ENCODE measurements around the gene ARHGAP33.

ARHGAP33 gene

GRCh38 chr19:35775046-35775297 is 392 bp upstream of the ARHGAP33 start:
- Histone ChIP-seq H3K4me1 (peaks cover 6% of the 10 kb centered on the region), H3K9me3 (no peaks in the 10 kb centered on the region), H3K4me3 (ENCODE audit: low read depth, low read length) (peak overlapping the region; percentile 48), H3K27me3 (no peaks in the 10 kb centered on the region), H3K36me3 (no peaks in the 10 kb centered on the region)
- TF ChIP-seq, protein P1, sequence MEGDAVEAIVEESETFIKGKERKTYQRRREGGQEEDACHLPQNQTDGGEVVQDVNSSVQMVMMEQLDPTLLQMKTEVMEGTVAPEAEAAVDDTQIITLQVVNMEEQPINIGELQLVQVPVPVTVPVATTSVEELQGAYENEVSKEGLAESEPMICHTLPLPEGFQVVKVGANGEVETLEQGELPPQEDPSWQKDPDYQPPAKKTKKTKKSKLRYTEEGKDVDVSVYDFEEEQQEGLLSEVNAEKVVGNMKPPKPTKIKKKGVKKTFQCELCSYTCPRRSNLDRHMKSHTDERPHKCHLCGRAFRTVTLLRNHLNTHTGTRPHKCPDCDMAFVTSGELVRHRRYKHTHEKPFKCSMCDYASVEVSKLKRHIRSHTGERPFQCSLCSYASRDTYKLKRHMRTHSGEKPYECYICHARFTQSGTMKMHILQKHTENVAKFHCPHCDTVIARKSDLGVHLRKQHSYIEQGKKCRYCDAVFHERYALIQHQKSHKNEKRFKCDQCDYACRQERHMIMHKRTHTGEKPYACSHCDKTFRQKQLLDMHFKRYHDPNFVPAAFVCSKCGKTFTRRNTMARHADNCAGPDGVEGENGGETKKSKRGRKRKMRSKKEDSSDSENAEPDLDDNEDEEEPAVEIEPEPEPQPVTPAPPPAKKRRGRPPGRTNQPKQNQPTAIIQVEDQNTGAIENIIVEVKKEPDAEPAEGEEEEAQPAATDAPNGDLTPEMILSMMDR (IDR thresholded peaks at IDR 0.05; ENCODE audit: low read depth, low read length): no peak
- DNase-seq: no peak

DNA sequence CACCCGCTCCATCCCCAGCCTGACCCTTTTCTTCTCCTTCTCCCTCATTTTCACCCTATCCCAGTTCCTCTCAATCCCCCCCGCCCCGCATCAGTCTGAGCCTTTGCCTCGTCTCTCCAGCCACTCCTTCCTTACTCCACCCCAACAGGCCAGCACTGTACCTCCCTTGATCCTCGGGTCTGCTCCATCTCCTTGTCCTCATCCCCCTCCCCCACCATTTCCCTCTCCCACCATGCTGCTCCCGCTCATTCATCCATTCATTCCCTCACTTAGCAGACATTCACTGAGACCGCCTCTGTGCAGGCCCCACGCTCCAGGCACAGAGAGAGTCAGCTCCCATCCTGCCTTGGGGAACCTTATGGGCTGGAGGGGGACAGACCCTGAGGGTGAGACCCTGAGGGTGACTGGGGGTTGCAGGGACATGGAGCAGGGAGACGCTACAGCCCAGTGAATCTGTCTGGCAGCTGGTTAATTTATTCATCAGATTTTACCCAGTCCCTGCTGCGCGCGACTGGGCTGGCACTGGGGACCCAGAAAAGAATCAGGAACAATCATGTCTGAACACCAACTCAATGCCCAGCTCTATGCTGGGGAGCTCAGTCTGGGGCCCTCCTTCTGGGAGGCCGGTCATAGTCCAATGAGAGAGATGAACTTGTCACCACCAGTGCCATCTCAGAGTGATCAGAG is 881 bp downstream of the ARHGAP33 start:
- Histone ChIP-seq H3K36me3 (no peaks in the 10 kb centered on the region), H3K4me1 (peaks cover 6% of the 10 kb centered on the region), H3K9me3 (no peaks in the 10 kb centered on the region), H3K27me3 (no peaks in the 10 kb centered on the region), H3K4me3 (ENCODE audit: low read depth, low read length) (peak overlapping the region; percentile 68)
- peak; percentile 39 for DNase-seq
- TF ChIP-seq, protein P1 (IDR thresholded peaks at IDR 0.05; ENCODE audit: low read depth, low read length): no peak

DNA sequence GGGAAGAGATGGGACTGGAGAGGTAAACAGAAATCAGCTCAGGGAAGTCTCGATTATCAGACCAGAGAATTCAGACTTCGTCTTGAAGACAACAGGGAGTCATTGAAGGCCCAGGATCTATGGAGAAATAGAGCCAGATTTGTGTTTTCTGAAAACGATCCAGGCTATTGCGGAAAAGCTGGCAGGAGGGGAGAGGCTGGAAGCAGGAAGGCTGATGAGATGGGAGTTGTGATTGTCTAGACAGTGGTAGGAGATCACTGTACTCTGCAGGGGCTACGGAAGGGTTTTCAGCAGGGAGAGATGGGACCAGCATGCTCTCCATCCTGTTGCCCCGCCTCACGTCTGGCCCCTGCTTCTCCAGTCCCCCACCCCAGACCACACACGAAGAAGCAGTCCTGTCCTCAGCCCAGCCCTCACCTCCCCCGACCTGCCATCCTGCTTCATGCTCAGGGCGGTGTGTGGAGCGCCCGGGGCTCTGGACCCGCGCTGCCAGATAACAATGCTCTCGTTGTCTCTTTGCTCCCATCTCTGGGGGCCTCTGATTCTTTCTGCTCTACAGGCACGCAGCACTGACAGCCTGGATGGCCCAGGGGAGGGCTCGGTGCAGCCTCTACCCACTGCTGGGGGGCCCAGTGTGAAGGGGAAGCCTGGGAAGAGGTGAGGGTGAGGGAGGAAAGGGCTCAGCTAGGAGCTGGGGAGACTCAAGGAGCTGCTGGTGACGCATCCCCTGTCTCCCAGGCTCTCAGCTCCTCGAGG is 1.9 kb downstream of the ARHGAP33 start:
- TF ChIP-seq, protein P1 (IDR thresholded peaks at IDR 0.05; ENCODE audit: low read depth, low read length): no peak
- Histone ChIP-seq H3K4me3 (ENCODE audit: low read depth, low read length) (no peak overlapping the region), H3K9me3 (no peaks in the 10 kb centered on the region), H3K27me3 (no peaks in the 10 kb centered on the region), H3K4me1 (peaks cover 6% of the 10 kb centered on the region), H3K36me3 (peaks cover 2% of the 10 kb centered on the region; the same call in 1 of the 2 replicates)
- DNase-seq: no peak

- Histone ChIP-seq H3K9me3 (no peaks in the 10 kb centered on the region), H3K36me3 (peaks cover 5% of the 10 kb centered on the region; the same call in 1 of the 2 replicates), H3K4me3 (ENCODE audit: low read depth, low read length) (no peak overlapping the region), H3K27me3 (no peaks in the 10 kb centered on the region), H3K4me1 (peaks cover 6% of the 10 kb centered on the region)
- TF ChIP-seq, protein P1 (IDR thresholded peaks at IDR 0.05; ENCODE audit: low read depth, low read length): no peak
- no peak for DNase-seq
These were observed 2.6 kb downstream of the ARHGAP33 start for GRCh38 chr19:35777961-35778360.

- Histone ChIP-seq H3K4me3 (ENCODE audit: low read depth, low read length) (no peak overlapping the region), H3K9me3 (no peaks in the 10 kb centered on the region), H3K36me3 (peaks cover 5% of the 10 kb centered on the region; the same call in 1 of the 2 replicates), H3K4me1 (peaks cover 6% of the 10 kb centered on the region), H3K27me3 (no peaks in the 10 kb centered on the region)
- TF ChIP-seq, protein P1 (IDR thresholded peaks at IDR 0.05; ENCODE audit: low read depth, low read length): no peak
- DNase-seq: no peak
These were observed 3.7 kb downstream of the ARHGAP33 start for GRCh38 chr19:35779033-35779432.

DNA sequence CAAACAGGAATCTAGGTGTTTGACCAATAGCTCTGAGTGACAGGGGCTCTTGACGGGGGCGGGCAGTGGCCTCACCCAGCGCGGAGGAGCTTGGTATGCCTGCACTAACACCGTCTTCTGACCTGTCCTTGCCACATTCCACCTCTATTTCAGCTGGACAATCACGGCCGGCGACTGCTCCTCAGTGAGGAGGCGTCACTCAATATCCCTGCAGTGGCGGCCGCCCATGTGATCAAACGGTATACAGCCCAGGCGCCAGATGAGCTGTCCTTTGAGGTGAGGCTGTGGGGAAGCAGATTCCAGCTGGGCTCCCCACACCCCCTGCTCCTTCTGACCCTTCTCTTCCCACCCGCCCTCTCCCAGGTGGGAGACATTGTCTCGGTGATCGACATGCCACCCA is 4.7 kb downstream of the ARHGAP33 start:
- Histone ChIP-seq H3K36me3 (peaks cover 5% of the 10 kb centered on the region; the same call in 1 of the 2 replicates), H3K9me3 (no peaks in the 10 kb centered on the region), H3K4me1 (peaks cover 6% of the 10 kb centered on the region), H3K27me3 (no peaks in the 10 kb centered on the region), H3K4me3 (ENCODE audit: low read depth, low read length) (no peak overlapping the region)
- TF ChIP-seq, protein P1 (IDR thresholded peaks at IDR 0.05; ENCODE audit: low read depth, low read length): no peak
- DNase-seq: no peak

All from BE2C (cell line).